Measurements from ENCODE around the gene MIEN1. TPM values are rescaled to one million over a fixed set of nuclear protein-coding genes. Genes with fewer than 3 reads are reported as not detected.

Gene MIEN1
- total and polyA plus RNA-seq, 2 of the 13 experiments (the other 11 are each of a cell fraction or from before 2014, with no cell fraction given) = 40.6 to 56.6 TPM

- 0 out of 2 replicates have a peak, but pooled peaks have one; percentile 87 for TF ChIP-seq PAWR (CRISPR knock-in tag; IDR thresholded peaks at IDR 0.05; ENCODE audit: borderline replicate concordance)
- peak; percentile 68 for TF ChIP-seq FOXA3 (CRISPR knock-in tag; IDR thresholded peaks at IDR 0.05)
- no peak for TF ChIP-seq MED8 (CRISPR knock-in tag; IDR thresholded peaks at IDR 0.05; ENCODE audit: insufficient replicate concordance)
- TF ChIP-seq, protein P1, sequence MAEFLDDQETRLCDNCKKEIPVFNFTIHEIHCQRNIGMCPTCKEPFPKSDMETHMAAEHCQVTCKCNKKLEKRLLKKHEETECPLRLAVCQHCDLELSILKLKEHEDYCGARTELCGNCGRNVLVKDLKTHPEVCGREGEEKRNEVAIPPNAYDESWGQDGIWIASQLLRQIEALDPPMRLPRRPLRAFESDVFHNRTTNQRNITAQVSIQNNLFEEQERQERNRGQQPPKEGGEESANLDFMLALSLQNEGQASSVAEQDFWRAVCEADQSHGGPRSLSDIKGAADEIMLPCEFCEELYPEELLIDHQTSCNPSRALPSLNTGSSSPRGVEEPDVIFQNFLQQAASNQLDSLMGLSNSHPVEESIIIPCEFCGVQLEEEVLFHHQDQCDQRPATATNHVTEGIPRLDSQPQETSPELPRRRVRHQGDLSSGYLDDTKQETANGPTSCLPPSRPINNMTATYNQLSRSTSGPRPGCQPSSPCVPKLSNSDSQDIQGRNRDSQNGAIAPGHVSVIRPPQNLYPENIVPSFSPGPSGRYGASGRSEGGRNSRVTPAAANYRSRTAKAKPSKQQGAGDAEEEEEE (CRISPR knock-in tag; IDR thresholded peaks at IDR 0.05; ENCODE audit: borderline replicate concordance) = no peak; the same call in 1 of the 2 replicates
- peak; percentile 88 for TF ChIP-seq SPEN (CRISPR knock-in tag; IDR thresholded peaks at IDR 0.05; ENCODE audit: low read depth)
- TF ChIP-seq, protein P2, sequence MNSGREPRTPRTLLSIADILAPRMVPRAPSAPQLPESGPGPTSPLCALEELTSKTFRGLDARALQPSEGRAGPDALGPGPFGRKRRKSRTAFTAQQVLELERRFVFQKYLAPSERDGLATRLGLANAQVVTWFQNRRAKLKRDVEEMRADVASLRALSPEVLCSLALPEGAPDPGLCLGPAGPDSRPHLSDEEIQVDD (CRISPR knock-in tag; IDR thresholded peaks at IDR 0.05; ENCODE audit: borderline replicate concordance) = no peak
- TF ChIP-seq GMEB1 (CRISPR knock-in tag; IDR thresholded peaks at IDR 0.05; ENCODE audit: borderline replicate concordance) = peak; percentile 82
- peak; percentile 76; the same call in 1 of the 2 replicates for TF ChIP-seq ZNF710 (CRISPR knock-in tag; IDR thresholded peaks at IDR 0.05; ENCODE audit: borderline replicate concordance)
- TF ChIP-seq ZNF646 (CRISPR knock-in tag; IDR thresholded peaks at IDR 0.05) = no peak
- TF ChIP-seq TEAD3 (CRISPR knock-in tag; optimal IDR thresholded peaks at IDR 0.05; ENCODE audit: borderline replicate concordance) = peak; percentile 69
- TF ChIP-seq GATAD2A (CRISPR knock-in tag; IDR thresholded peaks at IDR 0.05) = peak; percentile 59; the same call in 1 of the 2 replicates
- TF ChIP-seq CBX2 (IDR thresholded peaks at IDR 0.05; ENCODE audit: low read depth, low read length) = no peak
- no peak for TF ChIP-seq CBX2 (CRISPR knock-in tag; IDR thresholded peaks at IDR 0.05; ENCODE audit: low read depth)
- peak; percentile 31; the same call in 1 of the 2 replicates for TF ChIP-seq ZNF607 (CRISPR knock-in tag; IDR thresholded peaks at IDR 0.05; ENCODE audit: borderline replicate concordance)
- TF ChIP-seq RFX3 (CRISPR knock-in tag; IDR thresholded peaks at IDR 0.05) = no peak
- no peak; the same call in 1 of the 2 replicates for TF ChIP-seq SIX4 (CRISPR knock-in tag; IDR thresholded peaks at IDR 0.05)
These were observed at the start of gene MIEN1 (continued) for GRCh38 chr17:39730095-39730921.

Data from HepG2 (cell line).